ENCODE measurements around the gene MAP3K12. TPM values are rescaled to one million over a fixed set of nuclear protein-coding genes. Genes with fewer than 3 reads are reported as not detected.

The MAP3K12 gene
- total RNA-seq, 1 donor from 2014 or later = 21.9 TPM

DNA sequence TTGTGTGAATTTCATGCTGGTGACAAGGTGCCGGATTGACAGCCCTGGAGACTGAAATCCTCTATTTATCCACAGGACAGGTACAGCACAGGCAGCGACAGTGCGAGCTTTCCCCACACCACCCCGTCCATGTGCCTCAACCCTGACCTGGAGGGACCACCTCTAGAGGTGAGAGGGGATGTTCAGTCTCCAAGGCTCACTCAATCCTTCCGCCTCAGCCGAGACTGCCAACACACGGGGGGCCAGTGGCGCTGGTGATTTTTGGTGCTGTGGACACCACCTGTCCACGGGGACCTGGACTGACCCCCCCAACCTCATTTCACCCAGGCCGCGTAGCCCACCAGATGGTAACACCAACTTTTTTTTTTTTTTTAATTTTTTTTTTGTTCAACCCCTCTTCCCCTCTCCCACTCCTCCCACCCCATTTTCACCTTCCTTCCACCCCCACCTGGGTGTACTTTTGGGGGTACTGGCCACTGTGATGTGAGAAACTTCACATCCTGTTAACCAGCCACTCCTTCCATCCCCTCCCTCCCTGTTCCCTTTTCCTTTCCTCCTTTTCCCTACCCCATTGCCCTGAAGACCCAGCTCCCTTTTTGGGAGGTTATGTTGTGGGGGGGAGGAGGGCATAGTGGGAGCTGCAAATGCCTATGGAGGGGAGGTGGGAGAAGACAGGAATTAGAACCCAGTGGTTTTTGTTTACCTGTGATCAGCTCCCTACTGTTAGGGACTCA, 34.4 kb downstream of the MAP3K12 start:
- no peak overlapping the region for H3K4me3 ChIP-seq
- no peaks in the 10 kb centered on the region for H3K27me3 ChIP-seq
- H3K4me1 ChIP-seq = peaks cover 12% of the 10 kb centered on the region
- H3K27ac ChIP-seq = no peak overlapping the region
- intact Hi-C loops (cut with DNase I) = no loop called here
- H3K9me3 ChIP-seq = no peaks in the 10 kb centered on the region
- no peak for DNase-seq (ENCODE audit: extremely low spot score in 2 of 2)
- peaks cover 4 to 100% of the 10 kb centered on the region in 2 donors for H3K36me3 ChIP-seq
- no peak for TF ChIP-seq POLR2A (IDR thresholded peaks at IDR 0.05)
- TF ChIP-seq POLR2AphosphoS5 (IDR thresholded peaks at IDR 0.05; ENCODE audit: insufficient read depth in 1 of 2, low read depth in 1 of 2) = no peak
- TF ChIP-seq, protein P1, sequence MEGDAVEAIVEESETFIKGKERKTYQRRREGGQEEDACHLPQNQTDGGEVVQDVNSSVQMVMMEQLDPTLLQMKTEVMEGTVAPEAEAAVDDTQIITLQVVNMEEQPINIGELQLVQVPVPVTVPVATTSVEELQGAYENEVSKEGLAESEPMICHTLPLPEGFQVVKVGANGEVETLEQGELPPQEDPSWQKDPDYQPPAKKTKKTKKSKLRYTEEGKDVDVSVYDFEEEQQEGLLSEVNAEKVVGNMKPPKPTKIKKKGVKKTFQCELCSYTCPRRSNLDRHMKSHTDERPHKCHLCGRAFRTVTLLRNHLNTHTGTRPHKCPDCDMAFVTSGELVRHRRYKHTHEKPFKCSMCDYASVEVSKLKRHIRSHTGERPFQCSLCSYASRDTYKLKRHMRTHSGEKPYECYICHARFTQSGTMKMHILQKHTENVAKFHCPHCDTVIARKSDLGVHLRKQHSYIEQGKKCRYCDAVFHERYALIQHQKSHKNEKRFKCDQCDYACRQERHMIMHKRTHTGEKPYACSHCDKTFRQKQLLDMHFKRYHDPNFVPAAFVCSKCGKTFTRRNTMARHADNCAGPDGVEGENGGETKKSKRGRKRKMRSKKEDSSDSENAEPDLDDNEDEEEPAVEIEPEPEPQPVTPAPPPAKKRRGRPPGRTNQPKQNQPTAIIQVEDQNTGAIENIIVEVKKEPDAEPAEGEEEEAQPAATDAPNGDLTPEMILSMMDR (IDR thresholded peaks at IDR 0.05) = no peak

DNA sequence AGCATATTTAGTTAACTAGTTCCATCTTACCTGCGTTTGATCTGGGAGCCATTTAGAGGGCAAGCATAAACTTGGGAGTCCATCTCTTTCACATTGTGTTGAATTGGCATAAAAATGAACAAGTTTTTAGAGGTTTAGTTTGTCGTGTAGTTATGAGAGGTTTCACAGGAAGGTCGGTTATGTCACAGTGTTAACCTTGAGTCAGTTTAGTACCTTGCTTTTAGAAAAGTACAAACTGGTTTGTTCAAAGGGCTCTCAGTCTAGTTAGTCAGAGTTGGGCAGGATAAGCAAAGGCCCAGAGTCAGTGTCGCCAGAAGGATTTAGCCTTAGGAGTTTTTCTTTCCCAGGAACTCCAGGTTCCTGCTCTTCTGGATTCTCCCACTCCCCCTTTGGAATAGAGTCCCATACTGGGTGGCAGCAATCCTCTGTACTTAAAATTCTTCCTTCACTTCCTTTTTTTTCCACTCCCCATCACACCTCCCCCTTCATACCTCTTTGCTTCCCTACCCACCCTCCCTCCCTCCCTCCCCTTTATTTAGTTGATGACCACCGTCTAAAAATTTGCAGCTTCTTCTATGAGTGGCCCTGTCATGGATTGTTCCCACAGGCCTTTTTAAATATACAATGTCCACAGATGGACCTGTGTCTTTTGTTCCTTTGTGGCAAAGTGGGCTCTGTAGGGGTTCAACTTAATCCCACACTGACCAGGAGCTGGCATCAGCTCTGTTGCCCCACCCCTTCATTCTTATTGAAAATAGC, 35.3 kb downstream of the MAP3K12 start:
- intact Hi-C loops (cut with DNase I) = no loop called here

DNA sequence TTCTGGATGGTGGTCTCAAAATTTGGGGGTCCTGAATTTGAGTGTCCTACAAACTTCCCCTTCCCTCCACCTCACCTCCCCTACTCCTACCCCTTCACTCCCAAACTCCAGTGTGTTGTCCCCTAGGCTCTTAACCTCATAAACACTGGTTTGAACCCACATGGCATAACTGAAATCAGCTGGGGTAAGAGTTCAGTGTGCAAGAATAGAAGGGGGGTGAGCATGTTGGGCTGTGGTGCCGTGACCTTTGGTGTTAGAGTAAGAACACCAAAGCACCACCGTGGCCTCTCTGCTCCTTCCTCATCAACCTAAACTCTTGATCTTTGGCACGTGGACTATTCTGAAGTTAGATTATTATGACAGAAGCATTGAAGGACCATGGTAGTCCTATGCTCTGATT, 36.3 kb downstream of the MAP3K12 start:
- intact Hi-C loops (cut with DNase I) = no loop called here
- H3K4me3 ChIP-seq = no peak overlapping the region
- H3K27me3 ChIP-seq = no peaks in the 10 kb centered on the region
- TF ChIP-seq POLR2A (IDR thresholded peaks at IDR 0.05) (no peak), POLR2AphosphoS5 (IDR thresholded peaks at IDR 0.05; ENCODE audit: insufficient read depth in 1 of 2, low read depth in 1 of 2) (no peak)
- TF ChIP-seq, protein P1 (IDR thresholded peaks at IDR 0.05) = no peak
- DNase-seq (ENCODE audit: extremely low spot score in 2 of 2) = no peak
- H3K36me3 ChIP-seq = peaks cover 4 to 100% of the 10 kb centered on the region in 2 donors
- no peaks in the 10 kb centered on the region for H3K9me3 ChIP-seq
- H3K27ac ChIP-seq = no peak overlapping the region
- peaks cover 12% of the 10 kb centered on the region for H3K4me1 ChIP-seq

More for the DNA sequence above, 35.3 kb downstream of the MAP3K12 start:
- H3K4me3 ChIP-seq = no peak overlapping the region
- no peak overlapping the region for H3K27ac ChIP-seq
- no peaks in the 10 kb centered on the region for H3K27me3 ChIP-seq
- no peaks in the 10 kb centered on the region for H3K9me3 ChIP-seq
- H3K4me1 ChIP-seq = peaks cover 12% of the 10 kb centered on the region
- peaks cover 4 to 100% of the 10 kb centered on the region in 2 donors for H3K36me3 ChIP-seq
- TF ChIP-seq POLR2A (IDR thresholded peaks at IDR 0.05) = no peak
- no peak for TF ChIP-seq POLR2AphosphoS5 (IDR thresholded peaks at IDR 0.05; ENCODE audit: insufficient read depth in 1 of 2, low read depth in 1 of 2)
- TF ChIP-seq, protein P1 (IDR thresholded peaks at IDR 0.05) = no peak
- no peak for DNase-seq (ENCODE audit: extremely low spot score in 2 of 2)

DNA sequence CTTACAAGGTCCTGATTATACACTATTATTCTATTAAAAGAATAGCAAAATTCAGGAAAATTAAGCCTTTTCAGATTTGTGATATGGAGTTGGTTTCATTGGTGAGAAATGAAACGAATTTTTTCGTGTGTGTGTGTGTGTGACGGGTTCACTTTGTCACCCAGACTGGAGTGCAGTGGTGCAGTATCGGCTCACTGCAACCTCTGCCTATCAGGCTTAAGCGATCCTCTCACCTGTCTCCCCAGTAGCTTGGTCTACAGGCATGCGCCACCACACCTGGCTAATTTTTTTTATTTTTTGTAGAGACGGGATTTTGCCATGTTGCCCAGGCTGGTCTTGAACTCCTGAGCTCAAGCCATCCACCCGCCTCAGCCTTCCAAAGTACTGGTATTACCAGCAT, 37.7 kb downstream of the MAP3K12 start:
- H3K36me3 ChIP-seq = peaks cover 0 to 100% of the 10 kb centered on the region in 2 donors
- no peaks in the 10 kb centered on the region for H3K27me3 ChIP-seq
- intact Hi-C loops (cut with DNase I) = no loop called here
- H3K4me3 ChIP-seq = no peak overlapping the region
- DNase-seq (ENCODE audit: extremely low spot score in 2 of 2) = no peak
- no peak overlapping the region for H3K27ac ChIP-seq
- no peaks in the 10 kb centered on the region for H3K9me3 ChIP-seq
- TF ChIP-seq POLR2AphosphoS5 (IDR thresholded peaks at IDR 0.05; ENCODE audit: insufficient read depth in 1 of 2, low read depth in 1 of 2) = no peak
- TF ChIP-seq, protein P1 (IDR thresholded peaks at IDR 0.05) = no peak
- TF ChIP-seq POLR2A (IDR thresholded peaks at IDR 0.05) = no peak
- H3K4me1 ChIP-seq = peaks cover 12% of the 10 kb centered on the region

Data from vagina (tissue), 2 donors.